HepG2 (cell line): Measurements from ENCODE around the gene SSC4D. TPM values are rescaled to one million over a fixed set of nuclear protein-coding genes. Genes with fewer than 3 reads are reported as not detected.
A peak's percentile ranks its signal among the peaks of the same experiment; 100 is the strongest.

Source experiments
- ARNT ChIP-seq: fragments of 450-650 bp; IDR thresholded peaks from 2 replicates; pipeline ENCODE4 v1.6.1; 2017
- HNRNPUL1 ChIP-seq: fragments of 200-400 bp; formaldehyde crosslinking; IDR thresholded peaks from 2 replicates; pipeline ENCODE4 v1.6.1; 2017; ENCODE audit warnings: low read depth, mild to moderate bottlenecking, low read length, moderate library complexity
- HOXA3 ChIP-seq: sonication (generic); formaldehyde crosslinking; IDR thresholded peaks from 2 replicates; pipeline ENCODE4 v1.5.0; 2020; ENCODE audit warnings: missing genetic modification reagents
- LCORL ChIP-seq, 2 experiments: fragments of 450-650 bp in 1 of 2; sonication (generic) in 1 of 2; formaldehyde crosslinking in 1 of 2; IDR thresholded peaks; 2 replicates each; pipeline versions ENCODE4 v1.5.0 to v1.6.1; 2017 to 2020; ENCODE audit warnings: antibody characterized with exemption in 1 of 2, missing genetic modification reagents in 1 of 2
- PHF20 ChIP-seq: sonication (generic); formaldehyde crosslinking; IDR thresholded peaks from 2 replicates; pipeline ENCODE4 v1.5.0; 2020; ENCODE audit warnings: mild to moderate bottlenecking, missing genetic modification reagents
- PHF21A ChIP-seq: sonication (generic); formaldehyde crosslinking; IDR thresholded peaks from 2 replicates; pipeline ENCODE4 v1.5.0; 2020; ENCODE audit warnings: mild to moderate bottlenecking, missing genetic modification reagents
- RFX3 ChIP-seq: IDR thresholded peaks from 2 replicates; pipeline ENCODE4 v1.6.1; 2016; ENCODE audit warnings: missing biosample characterization, missing genetic modification reagents
- SIX4 ChIP-seq: sonication (generic); formaldehyde crosslinking; IDR thresholded peaks from 2 replicates; pipeline ENCODE4 v1.4.0; 2020; ENCODE audit warnings: missing genetic modification reagents
- TRIM22 ChIP-seq: fragments of 450-650 bp; IDR thresholded peaks from 2 replicates; pipeline ENCODE4 v1.6.1; 2017
- ZMYM2 ChIP-seq: sonication (generic); formaldehyde crosslinking; IDR thresholded peaks from 2 replicates; pipeline ENCODE4 v1.8.0; 2022; ENCODE audit warnings: mild to moderate bottlenecking, missing genetic modification reagents
- ZMYM3 ChIP-seq: sonication (generic); formaldehyde crosslinking; IDR thresholded peaks from 2 replicates; pipeline ENCODE4 v1.5.1; 2020; ENCODE audit warnings: mild to moderate bottlenecking, missing genetic modification reagents
- ZNF121 ChIP-seq: sonication (generic); formaldehyde crosslinking; IDR thresholded peaks from 2 replicates; pipeline ENCODE4 v1.5.0; 2020; ENCODE audit warnings: mild to moderate bottlenecking, missing genetic modification reagents
- ZNF232 ChIP-seq: sonication (generic); formaldehyde crosslinking; IDR thresholded peaks from 2 replicates; pipeline ENCODE4 v1.4.0; 2020; ENCODE audit warnings: missing genetic modification reagents, borderline replicate concordance
- polyA plus RNA-seq, 8 experiments: library from polyadenylated mRNA; depleted of rRNA in 3 of 8; stranded (reverse) in 7 of 8; unstranded in 1 of 8; fragments of >200 nt; fragmentation: Illumina TruSeq in 4 of 8; extraction: Trizol in 4 of 8; gene quantifications; 2 replicates each; pipeline versions ENCODE4 v1.2.1 to v1.2.3, GENCODE V29; 2011 to 2016; ENCODE audit warnings: low read depth in 4 of 8, missing spikeins in 1 of 8, mixed read lengths in 1 of 8; ENCODE audit not compliant: insufficient read depth in 1 of 8
- total RNA-seq, 5 experiments: library from RNA; depleted of rRNA; stranded (reverse); fragments of >200 nt; fragmentation: Illumina TruSeq; extraction: Trizol; gene quantifications; 2 replicates each; pipeline ENCODE4 v1.2.3, GENCODE V29; 2016; ENCODE audit warnings: low read depth in 1 of 5
- TF ChIP-seq, protein P1 (sequence below): sonication (generic); formaldehyde crosslinking; IDR thresholded peaks from 2 replicates; pipeline ENCODE4 v1.9.0; 2022; ENCODE audit warnings: low read depth, missing genetic modification reagents
- TF ChIP-seq, protein P2 (sequence below): sonication (generic); formaldehyde crosslinking; IDR thresholded peaks from 2 replicates; pipeline ENCODE4 v1.8.0; 2022; ENCODE audit warnings: missing genetic modification reagents, mild to moderate bottlenecking, moderate library complexity, borderline replicate concordance
- TF ChIP-seq, protein P3 (sequence below): sonication (generic); formaldehyde crosslinking; IDR thresholded peaks from 2 replicates; pipeline ENCODE4 v1.4.0; 2020; ENCODE audit warnings: mild to moderate bottlenecking, missing genetic modification reagents
- TF ChIP-seq, protein P4 (sequence below): sonication (generic); formaldehyde crosslinking; IDR thresholded peaks from 2 replicates; pipeline ENCODE4 v1.4.0; 2020; ENCODE audit warnings: missing genetic modification reagents, mild to moderate bottlenecking, borderline replicate concordance
- TF ChIP-seq, protein P5 (sequence below), 2 experiments: sonication (generic) in 1 of 2; formaldehyde crosslinking in 1 of 2; IDR thresholded peaks; 2 replicates each; pipeline versions ENCODE4 v1.4.0 to v1.6.1; 2018 to 2020; ENCODE audit warnings: missing genetic modification reagents in 2 of 2, borderline replicate concordance in 1 of 2, low read depth in 1 of 2, mild to moderate bottlenecking in 1 of 2, missing biosample characterization in 1 of 2
- TF ChIP-seq, protein P6 (sequence below): sonication (generic); formaldehyde crosslinking; conservative IDR thresholded peaks from 2 replicates; pipeline ENCODE4 v1.8.0; 2022; ENCODE audit warnings: mild to moderate bottlenecking, moderate library complexity, missing genetic modification reagents

The SSC4D gene
- total and polyA plus RNA-seq, 2 of the 13 experiments (the other 11 are each of a cell fraction or from before 2014, with no cell fraction given), result 33.3 to 63.8 TPM

DNA sequence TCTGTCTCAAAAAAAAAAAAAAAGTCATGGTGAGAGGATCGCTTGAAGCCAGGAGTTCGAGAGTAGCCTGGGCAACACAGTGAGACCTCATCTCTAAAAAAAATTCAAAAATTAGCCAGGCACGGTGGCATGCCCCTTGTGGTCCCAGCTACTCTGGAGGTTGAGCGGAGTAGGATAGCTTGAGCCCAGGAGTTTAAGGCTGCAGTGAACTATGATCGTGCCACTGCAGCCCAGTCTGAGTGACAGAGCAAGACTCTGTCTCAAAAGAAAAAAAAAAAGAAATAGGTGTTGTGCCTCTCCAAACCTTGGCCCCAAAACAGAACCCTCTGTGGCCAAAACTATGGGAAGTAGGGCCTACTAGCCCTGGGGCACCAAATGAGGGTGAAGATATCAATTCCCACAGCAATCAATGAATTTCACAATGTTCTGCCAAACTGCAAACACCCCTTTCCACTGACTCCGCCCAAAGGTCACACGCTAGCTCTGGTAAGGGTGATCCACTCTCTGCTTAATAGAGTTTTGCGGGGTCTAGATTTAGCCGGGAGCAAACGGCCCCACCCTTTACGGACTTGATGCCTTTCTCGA, 16.9 kb downstream of the SSC4D start (continued):
- TF ChIP-seq, protein P1, sequence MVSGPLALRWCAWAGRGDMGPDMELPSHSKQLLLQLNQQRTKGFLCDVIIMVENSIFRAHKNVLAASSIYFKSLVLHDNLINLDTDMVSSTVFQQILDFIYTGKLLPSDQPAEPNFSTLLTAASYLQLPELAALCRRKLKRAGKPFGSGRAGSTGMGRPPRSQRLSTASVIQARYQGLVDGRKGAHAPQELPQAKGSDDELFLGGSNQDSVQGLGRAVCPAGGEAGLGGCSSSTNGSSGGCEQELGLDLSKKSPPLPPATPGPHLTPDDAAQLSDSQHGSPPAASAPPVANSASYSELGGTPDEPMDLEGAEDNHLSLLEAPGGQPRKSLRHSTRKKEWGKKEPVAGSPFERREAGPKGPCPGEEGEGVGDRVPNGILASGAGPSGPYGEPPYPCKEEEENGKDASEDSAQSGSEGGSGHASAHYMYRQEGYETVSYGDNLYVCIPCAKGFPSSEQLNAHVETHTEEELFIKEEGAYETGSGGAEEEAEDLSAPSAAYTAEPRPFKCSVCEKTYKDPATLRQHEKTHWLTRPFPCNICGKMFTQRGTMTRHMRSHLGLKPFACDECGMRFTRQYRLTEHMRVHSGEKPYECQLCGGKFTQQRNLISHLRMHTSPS (CRISPR knock-in tag), result no peak
- TF ChIP-seq HNRNPUL1 (no peak), SIX4 (no peak), ZMYM2 (CRISPR knock-in tag) (no peak), LCORL (IDR thresholded peaks at IDR 0.05) (no peak), LCORL (CRISPR knock-in tag; IDR thresholded peaks at IDR 0.05) (peak; percentile 52; the same call in 1 of the 2 replicates), ZMYM3 (CRISPR knock-in tag) (no peak), PHF20 (CRISPR knock-in tag) (no peak), RFX3 (CRISPR knock-in tag) (no peak), ZNF232 (CRISPR knock-in tag) (no peak), ARNT (no peak), ZNF121 (no peak), TRIM22 (no peak), HOXA3 (CRISPR knock-in tag) (no peak), PHF21A (peak; percentile 48)
- TF ChIP-seq, protein P2, sequence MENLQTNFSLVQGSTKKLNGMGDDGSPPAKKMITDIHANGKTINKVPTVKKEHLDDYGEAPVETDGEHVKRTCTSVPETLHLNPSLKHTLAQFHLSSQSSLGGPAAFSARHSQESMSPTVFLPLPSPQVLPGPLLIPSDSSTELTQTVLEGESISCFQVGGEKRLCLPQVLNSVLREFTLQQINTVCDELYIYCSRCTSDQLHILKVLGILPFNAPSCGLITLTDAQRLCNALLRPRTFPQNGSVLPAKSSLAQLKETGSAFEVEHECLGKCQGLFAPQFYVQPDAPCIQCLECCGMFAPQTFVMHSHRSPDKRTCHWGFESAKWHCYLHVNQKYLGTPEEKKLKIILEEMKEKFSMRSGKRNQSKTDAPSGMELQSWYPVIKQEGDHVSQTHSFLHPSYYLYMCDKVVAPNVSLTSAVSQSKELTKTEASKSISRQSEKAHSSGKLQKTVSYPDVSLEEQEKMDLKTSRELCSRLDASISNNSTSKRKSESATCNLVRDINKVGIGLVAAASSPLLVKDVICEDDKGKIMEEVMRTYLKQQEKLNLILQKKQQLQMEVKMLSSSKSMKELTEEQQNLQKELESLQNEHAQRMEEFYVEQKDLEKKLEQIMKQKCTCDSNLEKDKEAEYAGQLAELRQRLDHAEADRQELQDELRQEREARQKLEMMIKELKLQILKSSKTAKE (CRISPR knock-in tag), result no peak
- TF ChIP-seq, protein P3, sequence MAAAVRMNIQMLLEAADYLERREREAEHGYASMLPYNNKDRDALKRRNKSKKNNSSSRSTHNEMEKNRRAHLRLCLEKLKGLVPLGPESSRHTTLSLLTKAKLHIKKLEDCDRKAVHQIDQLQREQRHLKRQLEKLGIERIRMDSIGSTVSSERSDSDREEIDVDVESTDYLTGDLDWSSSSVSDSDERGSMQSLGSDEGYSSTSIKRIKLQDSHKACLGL (CRISPR knock-in tag), result no peak
- TF ChIP-seq, protein P4, sequence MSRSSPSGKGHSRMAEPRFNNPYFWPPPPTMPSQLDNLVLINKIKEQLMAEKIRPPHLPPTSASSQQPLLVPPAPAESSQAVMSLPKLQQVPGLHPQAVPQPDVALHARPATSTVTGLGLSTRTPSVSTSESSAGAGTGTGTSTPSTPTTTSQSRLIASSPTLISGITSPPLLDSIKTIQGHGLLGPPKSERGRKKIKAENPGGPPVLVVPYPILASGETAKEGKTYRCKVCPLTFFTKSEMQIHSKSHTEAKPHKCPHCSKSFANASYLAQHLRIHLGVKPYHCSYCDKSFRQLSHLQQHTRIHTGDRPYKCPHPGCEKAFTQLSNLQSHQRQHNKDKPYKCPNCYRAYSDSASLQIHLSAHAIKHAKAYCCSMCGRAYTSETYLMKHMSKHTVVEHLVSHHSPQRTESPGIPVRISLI (CRISPR knock-in tag), result no peak
- TF ChIP-seq, protein P5, sequence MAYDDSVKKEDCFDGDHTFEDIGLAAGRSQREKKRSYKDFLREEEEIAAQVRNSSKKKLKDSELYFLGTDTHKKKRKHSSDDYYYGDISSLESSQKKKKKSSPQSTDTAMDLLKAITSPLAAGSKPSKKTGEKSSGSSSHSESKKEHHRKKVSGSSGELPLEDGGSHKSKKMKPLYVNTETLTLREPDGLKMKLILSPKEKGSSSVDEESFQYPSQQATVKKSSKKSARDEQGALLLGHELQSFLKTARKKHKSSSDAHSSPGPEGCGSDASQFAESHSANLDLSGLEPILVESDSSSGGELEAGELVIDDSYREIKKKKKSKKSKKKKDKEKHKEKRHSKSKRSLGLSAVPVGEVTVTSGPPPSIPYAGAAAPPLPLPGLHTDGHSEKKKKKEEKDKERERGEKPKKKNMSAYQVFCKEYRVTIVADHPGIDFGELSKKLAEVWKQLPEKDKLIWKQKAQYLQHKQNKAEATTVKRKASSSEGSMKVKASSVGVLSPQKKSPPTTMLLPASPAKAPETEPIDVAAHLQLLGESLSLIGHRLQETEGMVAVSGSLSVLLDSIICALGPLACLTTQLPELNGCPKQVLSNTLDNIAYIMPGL (CRISPR knock-in tag; IDR thresholded peaks at IDR 0.05; ENCODE audit: borderline replicate concordance in 1 of 2, low read depth in 1 of 2), result no peak
- TF ChIP-seq, protein P6, sequence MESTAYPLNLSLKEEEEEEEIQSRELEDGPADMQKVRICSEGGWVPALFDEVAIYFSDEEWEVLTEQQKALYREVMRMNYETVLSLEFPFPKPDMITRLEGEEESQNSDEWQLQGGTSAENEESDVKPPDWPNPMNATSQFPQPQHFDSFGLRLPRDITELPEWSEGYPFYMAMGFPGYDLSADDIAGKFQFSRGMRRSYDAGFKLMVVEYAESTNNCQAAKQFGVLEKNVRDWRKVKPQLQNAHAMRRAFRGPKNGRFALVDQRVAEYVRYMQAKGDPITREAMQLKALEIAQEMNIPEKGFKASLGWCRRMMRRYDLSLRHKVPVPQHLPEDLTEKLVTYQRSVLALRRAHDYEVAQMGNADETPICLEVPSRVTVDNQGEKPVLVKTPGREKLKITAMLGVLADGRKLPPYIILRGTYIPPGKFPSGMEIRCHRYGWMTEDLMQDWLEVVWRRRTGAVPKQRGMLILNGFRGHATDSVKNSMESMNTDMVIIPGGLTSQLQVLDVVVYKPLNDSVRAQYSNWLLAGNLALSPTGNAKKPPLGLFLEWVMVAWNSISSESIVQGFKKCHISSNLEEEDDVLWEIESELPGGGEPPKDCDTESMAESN, result no peak
